HepG2 (cell line): ENCODE data around the gene MFRP. TPM values are rescaled to one million over a fixed set of nuclear protein-coding genes. Genes with fewer than 3 reads are reported as not detected.
A peak's percentile ranks its signal among the peaks of the same experiment; 100 is the strongest.

Experiments used
- ATAC-seq: fragments of 200-7000 bp; cut with Tn5 transposase; 3 replicates; pipeline ENCODE4 v1.9.1; 2020; ENCODE audit warnings: mild to moderate bottlenecking, moderate library complexity
- BruUV-seq: library from RNA; stranded (reverse); fragments of 400-500 nt; replicated peaks from 2 replicates; lab custom pipeline; 2021; lab: Mats Ljungman, UMichigan
- CTCF ChIA-PET: fragments of 300-600 bp; formaldehyde crosslinking; extraction: SDS; loops from one replicate; lab custom pipeline; 2021; ENCODE audit warnings: low total read pairs, inconsistent platforms, low intra/inter-chr PET ratio; lab: Yijun Ruan, JAX
- POLR2A ChIA-PET: fragments of 350-600 bp; sonication (Branson Sonifier 250); formaldehyde crosslinking; loops from one replicate; lab custom pipeline; 2020; ENCODE audit warnings: antibody characterized with exemption, inconsistent platforms; lab: Yijun Ruan, JAX
- DNase-seq: peaks from one replicate; pipeline ENCODE4 v3.0.0-alpha.2; 2015; ENCODE audit warnings: low spot score
- FAIRE-seq: peaks from 3 replicates; lab custom pipeline; 2011; peaks lifted over from hg19 to GRCh38; lab: Jason Lieb, UNC
- H2AFZ ChIP-seq: one replicate; pipeline ENCODE4 v1.6.1; 2011; ENCODE audit warnings: low read length, inconsistent platforms
- H3K27ac ChIP-seq: fragments of 300-600 bp; 3 replicates; pipeline ENCODE4 v1.8.0; 2011; ENCODE audit warnings: mixed run types, mild to moderate bottlenecking, mixed read lengths, low read length, inconsistent platforms; ENCODE audit not compliant: insufficient read depth; ENCODE audit errors: extremely low read length
- H3K27me3 ChIP-seq, 2 experiments: fragments of 200-600 bp in 1 of 2; 2 replicates in 1 of 2; 3 replicates in 1 of 2; pipeline versions ENCODE4 v1.6.0 to v1.8.0; 2011; ENCODE audit warnings: low read length in 2 of 2, mild to moderate bottlenecking in 2 of 2, moderate library complexity in 2 of 2, inconsistent platforms in 1 of 2; ENCODE audit not compliant: insufficient read depth in 2 of 2, control insufficient read depth in 1 of 2
- H3K36me3 ChIP-seq, 2 experiments: fragments of 200-600 bp in 1 of 2; replicated peaks in 1 of 2; 2 replicates in 1 of 2; 3 replicates in 1 of 2; pipeline versions ENCODE4 v1.5.1 to v1.8.0; 2011; ENCODE audit warnings: low read length in 2 of 2, inconsistent platforms in 1 of 2; ENCODE audit not compliant: insufficient read depth in 2 of 2, control insufficient read depth in 1 of 2
- H3K4me1 ChIP-seq: 2 replicates; pipeline ENCODE4 v1.5.1; 2012; ENCODE audit warnings: low read length, inconsistent platforms; ENCODE audit not compliant: insufficient read depth
- H3K4me2 ChIP-seq: 2 replicates; pipeline ENCODE4 v1.6.0; 2011; ENCODE audit warnings: low read depth, low read length, inconsistent platforms
- H3K4me3 ChIP-seq, 3 experiments: fragments of 200-600 bp in 1 of 3; sonication (generic), shearing (Covaris generic) in 1 of 3; replicated peaks in 1 of 3; 2 replicates each; pipeline ENCODE4 v1.5.1; 2011 to 2016; ENCODE audit warnings: low read length in 3 of 3, inconsistent platforms in 2 of 3, low read depth in 2 of 3, mild to moderate bottlenecking in 2 of 3, control low read depth in 1 of 3, mixed read lengths in 1 of 3; ENCODE audit not compliant: insufficient read depth in 1 of 3
- H3K79me2 ChIP-seq: one replicate; pipeline ENCODE4 v1.6.1; 2011; ENCODE audit warnings: low read length, inconsistent platforms; ENCODE audit not compliant: insufficient read depth
- H3K9ac ChIP-seq: 2 replicates; pipeline ENCODE4 v1.6.0; 2011; ENCODE audit warnings: mild to moderate bottlenecking, low read depth, low read length, inconsistent platforms; ENCODE audit not compliant: insufficient read depth
- H3K9me3 ChIP-seq: 2 replicates; pipeline ENCODE4 v1.5.1; 2012; ENCODE audit warnings: mild to moderate bottlenecking, low read length
- H4K20me1 ChIP-seq: 2 replicates; pipeline ENCODE4 v1.6.0; 2011; ENCODE audit warnings: inconsistent platforms, mild to moderate bottlenecking, low read length, moderate library complexity; ENCODE audit not compliant: insufficient read depth
- ASH2L ChIP-seq: fragments of 300-600, 200-600 bp; sonication (generic); IDR thresholded peaks from 2 replicates; pipeline ENCODE4 v1.7.0; 2017; ENCODE audit warnings: low read depth, mild to moderate bottlenecking, moderate library complexity, mixed read lengths, low read length; ENCODE audit not compliant: insufficient read length
- CEBPB ChIP-seq: IDR thresholded peaks from 2 replicates; pipeline ENCODE4 v1.6.1; 2011; ENCODE audit warnings: low read depth, low read length, improper control_type of control experiment, borderline replicate concordance
- FOXA1 ChIP-seq, 2 experiments: fragments of 450-650 bp in 1 of 2; sonication (generic) in 1 of 2; formaldehyde crosslinking in 1 of 2; IDR thresholded peaks; 2 replicates each; pipeline versions ENCODE4 v1.4.0 to v1.6.1; 2016 to 2020; ENCODE audit warnings: missing genetic modification reagents in 1 of 2
- GATAD2A ChIP-seq: IDR thresholded peaks from 2 replicates; pipeline ENCODE4 v1.6.1; 2016
- HMG20A ChIP-seq: IDR thresholded peaks from 2 replicates; pipeline ENCODE4 v1.6.1; 2016; ENCODE audit warnings: borderline replicate concordance
- HNF4A ChIP-seq: sonication (generic); formaldehyde crosslinking; IDR thresholded peaks from 2 replicates; pipeline ENCODE4 v1.4.0; 2020; ENCODE audit warnings: missing genetic modification reagents
- HNF4G ChIP-seq, 2 experiments: sonication (generic) in 1 of 2; formaldehyde crosslinking in 1 of 2; IDR thresholded peaks; 2 replicates each; pipeline versions ENCODE4 v1.4.0 to v1.6.1; 2011 to 2020; ENCODE audit warnings: borderline replicate concordance in 2 of 2, low read depth in 2 of 2, mild to moderate bottlenecking in 2 of 2, low read length in 1 of 2, missing genetic modification reagents in 1 of 2, moderate library complexity in 1 of 2
- SAP130 ChIP-seq: IDR thresholded peaks from 2 replicates; pipeline ENCODE4 v1.6.1; 2016; ENCODE audit warnings: low read depth
- SKI ChIP-seq: fragments of 450-650 bp; IDR thresholded peaks from one replicate; pipeline ENCODE4 v1.6.1; 2018; ENCODE audit warnings: mild to moderate bottlenecking; ENCODE audit not compliant: partially characterized antibody
- SOX13 ChIP-seq, 3 experiments: fragments of 450-650 bp in 1 of 3; sonication (generic) in 1 of 3; formaldehyde crosslinking in 1 of 3; IDR thresholded peaks in 2 of 3; conservative IDR thresholded peaks in 1 of 3; 2 replicates each; pipeline versions ENCODE4 v1.5.0 to v1.6.1; 2016 to 2020; ENCODE audit warnings: antibody characterized with exemption in 1 of 3, mild to moderate bottlenecking in 1 of 3, missing compliant biosample characterization in 1 of 3, missing genetic modification reagents in 1 of 3, moderate library complexity in 1 of 3
- SOX5 ChIP-seq: IDR thresholded peaks from 2 replicates; pipeline ENCODE4 v1.6.1; 2016; ENCODE audit warnings: borderline replicate concordance
- ZNF264 ChIP-seq: sonication (generic); formaldehyde crosslinking; IDR thresholded peaks from 2 replicates; pipeline ENCODE4 v1.4.0; 2020; ENCODE audit warnings: missing genetic modification reagents
- ZNF317 ChIP-seq: sonication (generic); formaldehyde crosslinking; IDR thresholded peaks from 2 replicates; pipeline ENCODE4 v1.5.0; 2020; ENCODE audit warnings: mild to moderate bottlenecking, missing genetic modification reagents
- ZNF652 ChIP-seq: IDR thresholded peaks from 2 replicates; pipeline ENCODE4 v1.6.1; 2016; ENCODE audit warnings: low read depth, borderline replicate concordance
- WGBS: methylation state at CpG from one replicate; pipeline ENCODE4 v1.1.6; 2017; ENCODE audit warnings: low lambda C conversion rate; 5-methylcytosine and 5-hydroxymethylcytosine counted together
- in situ Hi-C: cut with HindIII; loops from 2 replicates; pipeline ENCODE4 v1.10.0; 2017; ENCODE audit warnings: low pct_unique_long_range_greater_than_20kb; ENCODE audit not compliant: extremely low pct_ligation_motif_present
- intact Hi-C: fragments of 100-400 bp; cut with micrococcal nuclease; formaldehyde crosslinking; loops from one replicate; pipeline ENCODE4 v1.10.0; 2022; ENCODE audit not compliant: unreplicated experiment
- polyA plus RNA-seq, 8 experiments: library from polyadenylated mRNA; depleted of rRNA in 3 of 8; stranded (reverse) in 7 of 8; unstranded in 1 of 8; fragments of >200 nt; fragmentation: Illumina TruSeq in 4 of 8; extraction: Trizol in 4 of 8; gene quantifications; 2 replicates each; pipeline versions ENCODE4 v1.2.1 to v1.2.3, GENCODE V29; 2011 to 2016; ENCODE audit warnings: low read depth in 4 of 8, missing spikeins in 1 of 8, mixed read lengths in 1 of 8; ENCODE audit not compliant: insufficient read depth in 1 of 8
- total RNA-seq, 5 experiments: library from RNA; depleted of rRNA; stranded (reverse); fragments of >200 nt; fragmentation: Illumina TruSeq; extraction: Trizol; gene quantifications; 2 replicates each; pipeline ENCODE4 v1.2.3, GENCODE V29; 2016; ENCODE audit warnings: low read depth in 1 of 5
- TF ChIP-seq, protein P1 (sequence below): sonication (generic); formaldehyde crosslinking; IDR thresholded peaks from 2 replicates; pipeline ENCODE4 v1.4.0; 2020; ENCODE audit warnings: missing genetic modification reagents
- TF ChIP-seq, protein P2 (sequence below): sonication (generic); formaldehyde crosslinking; IDR thresholded peaks from 2 replicates; pipeline ENCODE4 v1.4.0; 2020; ENCODE audit warnings: missing genetic modification reagents

MFRP gene
- total and polyA plus RNA-seq, 2 of the 13 experiments (the other 11 are each of a cell fraction or from before 2014, with no cell fraction given), result not detected

GRCh38 chr11:119361056-119361787, 14.7 kb upstream of the MFRP start:
- Histone ChIP-seq H3K79me2 (peaks cover 3% of the 10 kb centered on the region), H3K27ac (peak overlapping the region; percentile 44), H2AFZ (no peak overlapping the region), H3K4me2 (peak overlapping the region; percentile 4; the same call in 1 of the 2 replicates), H4K20me1 (no peaks in the 10 kb centered on the region; the same call in 1 of the 2 replicates), H3K4me1 (peaks cover 60% of the 10 kb centered on the region), H3K9me3 (no peaks in the 10 kb centered on the region), H3K27me3 (no peaks in the 10 kb centered on the region), H3K9ac (no peak overlapping the region), H3K4me3 (no peak overlapping the region), H3K36me3 (peaks cover 7 to 28% of the 10 kb centered on the region in 2 experiments; a peak in 4 of 5 replicates)
- 44% methylated on average over 8 of the region's 8 CpGs for WGBS
- ATAC-seq (peak; percentile 77), FAIRE-seq (peak; percentile 55), DNase-seq (peak; percentile 38)
- intact Hi-C loops (no loop called here), in situ Hi-C loops (no loop called here)
- BruUV-seq, result no TSS peak
- ChIA-PET POLR2A (interaction anchor here (1.2 to 2.3 kb wide), 5 partner anchors 8 to 20 kb away, joined by 3 to 12 read pairs (median 12); partner anchors contain the start of gene USP2), CTCF (interaction anchor here (1.5 kb wide), 1 partner anchor 20 kb away, joined by 3 read pairs; the partner anchor contains the start of gene USP2)
- TF ChIP-seq SOX5 (CRISPR knock-in tag) (no peak), ZNF317 (no peak), CEBPB (0 out of 2 replicates have a peak, but pooled peaks have one; percentile 24), ASH2L (no peak), FOXA1 (IDR thresholded peaks at IDR 0.05) (no peak), FOXA1 (CRISPR knock-in tag; IDR thresholded peaks at IDR 0.05) (peak; percentile 35; the same call in 1 of the 2 replicates), GATAD2A (CRISPR knock-in tag) (peak; percentile 49; the same call in 1 of the 2 replicates), SAP130 (CRISPR knock-in tag) (0 out of 2 replicates have a peak, but pooled peaks have one; percentile 24), SOX13 (IDR thresholded peaks at IDR 0.05) (no peak), SOX13 (CRISPR knock-in tag; conservative IDR thresholded peaks at IDR 0.05 in 1 of 2, IDR thresholded peaks at IDR 0.05 in 1 of 2) (0 out of 4 replicates have a peak, but pooled peaks of 1 of the 2 experiments have one; percentile 9), ZNF264 (CRISPR knock-in tag) (no peak), HNF4A (CRISPR knock-in tag) (peak; percentile 32; the same call in 1 of the 2 replicates), SKI (peak; percentile 22), HNF4G (IDR thresholded peaks at IDR 0.05; ENCODE audit: borderline replicate concordance, low read depth, low read length) (peak; percentile 30; the same call in 1 of the 2 replicates), HNF4G (CRISPR knock-in tag; IDR thresholded peaks at IDR 0.05; ENCODE audit: borderline replicate concordance, low read depth) (no peak), ZNF652 (peak; percentile 93), HMG20A (CRISPR knock-in tag) (0 out of 2 replicates have a peak, but pooled peaks have one; percentile 30)
- TF ChIP-seq, protein P1, sequence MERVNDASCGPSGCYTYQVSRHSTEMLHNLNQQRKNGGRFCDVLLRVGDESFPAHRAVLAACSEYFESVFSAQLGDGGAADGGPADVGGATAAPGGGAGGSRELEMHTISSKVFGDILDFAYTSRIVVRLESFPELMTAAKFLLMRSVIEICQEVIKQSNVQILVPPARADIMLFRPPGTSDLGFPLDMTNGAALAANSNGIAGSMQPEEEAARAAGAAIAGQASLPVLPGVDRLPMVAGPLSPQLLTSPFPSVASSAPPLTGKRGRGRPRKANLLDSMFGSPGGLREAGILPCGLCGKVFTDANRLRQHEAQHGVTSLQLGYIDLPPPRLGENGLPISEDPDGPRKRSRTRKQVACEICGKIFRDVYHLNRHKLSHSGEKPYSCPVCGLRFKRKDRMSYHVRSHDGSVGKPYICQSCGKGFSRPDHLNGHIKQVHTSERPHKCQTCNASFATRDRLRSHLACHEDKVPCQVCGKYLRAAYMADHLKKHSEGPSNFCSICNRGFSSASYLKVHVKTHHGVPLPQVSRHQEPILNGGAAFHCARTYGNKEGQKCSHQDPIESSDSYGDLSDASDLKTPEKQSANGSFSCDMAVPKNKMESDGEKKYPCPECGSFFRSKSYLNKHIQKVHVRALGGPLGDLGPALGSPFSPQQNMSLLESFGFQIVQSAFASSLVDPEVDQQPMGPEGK, result peak; percentile 71
- TF ChIP-seq, protein P2, sequence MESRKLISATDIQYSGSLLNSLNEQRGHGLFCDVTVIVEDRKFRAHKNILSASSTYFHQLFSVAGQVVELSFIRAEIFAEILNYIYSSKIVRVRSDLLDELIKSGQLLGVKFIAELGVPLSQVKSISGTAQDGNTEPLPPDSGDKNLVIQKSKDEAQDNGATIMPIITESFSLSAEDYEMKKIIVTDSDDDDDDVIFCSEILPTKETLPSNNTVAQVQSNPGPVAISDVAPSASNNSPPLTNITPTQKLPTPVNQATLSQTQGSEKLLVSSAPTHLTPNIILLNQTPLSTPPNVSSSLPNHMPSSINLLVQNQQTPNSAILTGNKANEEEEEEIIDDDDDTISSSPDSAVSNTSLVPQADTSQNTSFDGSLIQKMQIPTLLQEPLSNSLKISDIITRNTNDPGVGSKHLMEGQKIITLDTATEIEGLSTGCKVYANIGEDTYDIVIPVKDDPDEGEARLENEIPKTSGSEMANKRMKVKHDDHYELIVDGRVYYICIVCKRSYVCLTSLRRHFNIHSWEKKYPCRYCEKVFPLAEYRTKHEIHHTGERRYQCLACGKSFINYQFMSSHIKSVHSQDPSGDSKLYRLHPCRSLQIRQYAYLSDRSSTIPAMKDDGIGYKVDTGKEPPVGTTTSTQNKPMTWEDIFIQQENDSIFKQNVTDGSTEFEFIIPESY, result peak; percentile 58; the same call in 1 of the 2 replicates
